Stimulated activated CD8-positive, alpha-beta memory T cell treated with anti-CD3 and anti-CD28 coated beads, Interleukin-4, amount 100 ng/mL, for 48 hours (primary cell): ENCODE data around the gene STEAP1B.
"Not testable (repeated sequence)": the region's sequence is repeated elsewhere in the genome, so short reads cannot be mapped to it uniquely, and the experiment has no call there.

ENCODE experiments used
- DNase-seq: peaks from one replicate; pipeline ENCODE4 v3.0.0-alpha.2; 2020

Gene STEAP1B

GRCh38 chr7:22499888-22500689, at the start of gene STEAP1B:
STEAP1B (minus strand) TSS chr7:22500188; CDS start chr7:22494855, 5,333 bp downstream.
- peak; percentile 93 for DNase-seq

- DNase-seq = no peak
Measured at GRCh38 chr7:22549051-22549450, 49.1 kb upstream of the STEAP1B start.

DNA sequence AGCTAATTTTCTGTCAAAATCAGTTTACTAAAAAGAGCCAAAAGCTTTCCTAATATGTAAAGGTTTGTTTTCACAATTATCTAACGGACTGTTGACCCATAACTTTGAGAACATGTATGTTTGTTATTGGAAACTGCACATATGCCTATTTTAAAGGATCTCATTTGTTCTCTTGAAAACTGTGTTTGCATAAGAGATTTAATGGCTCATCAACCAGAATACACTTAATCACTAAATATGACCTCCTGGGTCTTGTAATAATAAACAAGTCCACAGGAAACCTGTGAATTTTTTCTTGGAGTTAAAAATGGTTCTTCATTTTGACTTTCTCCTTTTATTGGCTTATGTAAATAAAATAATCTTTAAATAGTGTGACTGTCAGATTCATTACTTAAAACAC, 48.3 kb upstream of the STEAP1B start:
- DNase-seq = no peak

GRCh38 chr7:22546769-22547168, 46.8 kb upstream of the STEAP1B start:
- DNase-seq = no peak

DNA sequence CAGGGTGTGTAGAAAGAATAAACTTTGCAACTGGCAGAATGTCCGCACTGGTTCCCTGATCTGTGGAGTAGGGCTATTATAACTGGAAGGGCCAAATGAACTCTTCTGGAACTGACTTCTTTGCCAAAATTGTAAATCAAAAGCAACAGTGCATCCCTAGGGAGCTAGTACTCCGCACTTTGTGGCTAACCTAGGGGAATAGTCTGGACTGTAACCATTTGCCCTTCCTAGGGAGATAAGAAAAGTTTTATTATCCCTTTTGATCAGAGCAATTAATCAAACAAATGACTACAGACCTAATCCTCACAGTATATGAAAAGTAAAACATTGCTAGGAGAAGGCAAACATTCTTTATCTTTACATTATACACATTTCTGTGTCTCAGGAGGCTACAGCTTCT, 45.5 kb upstream of the STEAP1B start:
- no peak for DNase-seq

- DNase-seq = no peak
Measured at GRCh38 chr7:22544245-22544644, 44.3 kb upstream of the STEAP1B start.

- DNase-seq = no peak
Measured at GRCh38 chr7:22543169-22543568, 43.2 kb upstream of the STEAP1B start.

DNA sequence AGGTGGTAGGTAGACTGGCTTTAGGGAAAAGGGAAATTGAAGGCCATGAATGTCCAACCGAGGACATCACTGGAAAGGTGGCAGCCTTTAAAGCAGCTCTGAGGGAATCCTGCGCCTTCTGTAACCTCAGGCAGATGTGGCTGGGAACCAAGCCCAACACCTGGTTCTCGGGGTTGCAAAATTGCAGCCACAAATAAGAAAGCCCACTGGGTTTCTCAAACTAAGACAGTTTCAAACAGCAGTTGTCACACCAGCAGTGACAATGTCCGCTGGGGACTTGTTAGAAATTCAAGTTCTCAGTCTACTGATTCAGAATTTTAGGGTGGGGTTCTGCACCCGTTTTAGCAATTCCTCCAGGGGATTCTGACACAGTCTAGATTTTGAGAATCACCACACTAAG, 42.7 kb upstream of the STEAP1B start:
- no peak for DNase-seq

DNA sequence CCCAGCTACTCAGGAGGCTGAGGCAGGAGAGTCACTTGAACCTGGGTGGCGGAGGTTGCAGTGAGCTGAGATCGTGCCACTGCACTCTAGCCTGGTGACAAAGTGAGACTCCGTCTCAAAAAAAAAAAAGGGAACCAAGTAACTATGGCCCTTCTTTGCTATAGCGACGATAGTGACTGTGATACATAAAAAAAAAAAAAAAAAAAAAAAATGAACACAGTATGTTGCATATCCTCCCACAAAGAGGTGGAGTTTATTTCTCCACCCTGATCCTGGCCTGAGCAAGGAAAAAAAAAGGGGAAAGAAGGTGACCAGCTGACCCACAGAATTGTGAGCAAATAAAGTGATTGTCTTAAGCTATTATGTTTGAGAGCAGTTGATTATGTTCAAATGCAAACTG, 42.3 kb upstream of the STEAP1B start:
- no peak for DNase-seq

- no peak for DNase-seq
Measured at GRCh38 chr7:22541789-22542188, 41.8 kb upstream of the STEAP1B start.

- not testable (repeated sequence) for DNase-seq
Measured at GRCh38 chr7:22528537-22528936, 28.5 kb upstream of the STEAP1B start.

DNA sequence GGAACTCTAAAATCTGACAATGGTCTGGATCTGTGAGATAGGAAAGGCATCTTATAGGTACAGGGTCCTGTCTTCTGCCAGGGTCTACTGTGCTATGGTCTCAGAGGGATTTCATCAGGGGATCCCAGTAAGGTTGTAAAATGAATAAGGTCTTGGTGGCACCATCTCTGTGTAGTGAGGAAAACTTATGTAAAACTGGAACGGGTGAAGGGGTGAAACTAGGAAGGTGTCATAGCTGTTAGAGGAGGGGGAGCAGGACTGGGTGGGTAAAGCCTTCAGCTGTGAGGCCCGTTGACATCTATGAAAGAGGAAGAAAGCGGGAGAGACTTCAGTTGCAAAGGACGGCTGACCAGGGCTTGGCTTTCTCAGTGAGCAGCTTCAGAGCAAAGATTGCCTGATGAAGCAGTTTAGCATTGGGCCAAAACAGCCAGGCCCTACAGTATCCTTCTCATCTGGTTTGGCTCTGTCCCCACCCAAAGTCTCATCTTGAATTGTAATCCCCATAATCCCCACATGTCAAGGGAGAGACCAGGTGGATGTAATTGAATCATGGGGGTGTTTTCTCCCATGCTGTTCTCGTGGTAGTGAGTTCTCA, 24.5 kb upstream of the STEAP1B start:
- DNase-seq = not testable (repeated sequence)

GRCh38 chr7:22523478-22524352, 23.7 kb upstream of the STEAP1B start:
- peak; percentile 33 for DNase-seq

DNA sequence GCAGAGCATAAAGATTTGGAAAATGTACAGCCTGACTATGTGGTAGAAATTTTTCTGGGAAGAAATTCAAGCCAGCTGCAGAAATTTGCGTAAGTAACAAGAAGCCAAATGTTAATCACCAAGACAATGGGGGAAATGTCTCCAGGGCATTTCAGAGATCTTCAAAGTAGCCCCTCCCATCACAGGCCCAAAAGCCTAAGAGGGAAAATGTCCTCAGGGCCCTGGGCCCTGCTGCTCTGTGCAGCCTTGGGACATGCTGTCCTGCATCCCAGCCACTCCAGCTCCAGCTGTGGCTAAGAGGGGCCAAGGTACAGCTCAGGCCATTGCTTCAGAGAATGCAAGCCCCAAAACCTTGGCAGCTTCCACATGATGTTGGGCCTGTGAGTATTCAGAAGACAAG, 19.6 kb upstream of the STEAP1B start:
- not testable (repeated sequence) for DNase-seq

DNA sequence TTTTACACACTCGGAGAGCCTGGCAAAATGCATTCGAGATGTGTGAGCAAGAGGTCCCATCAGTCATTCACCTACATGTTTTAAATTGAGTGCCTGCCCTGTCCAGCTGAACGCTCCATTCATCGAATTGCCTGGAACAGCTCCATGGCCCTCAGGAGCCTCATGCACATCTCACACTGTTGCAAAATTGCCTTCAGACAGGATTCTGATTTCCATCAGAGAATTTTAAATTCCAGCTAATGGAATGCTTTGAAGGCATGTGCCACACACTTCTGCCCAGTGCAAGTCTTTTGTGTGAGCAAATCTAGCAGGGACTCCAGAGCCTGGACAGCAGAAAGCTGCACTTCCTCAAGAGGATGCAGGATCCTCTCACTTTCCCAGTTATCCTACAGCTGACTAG, 17.0 kb upstream of the STEAP1B start:
- not testable (repeated sequence) for DNase-seq

DNA sequence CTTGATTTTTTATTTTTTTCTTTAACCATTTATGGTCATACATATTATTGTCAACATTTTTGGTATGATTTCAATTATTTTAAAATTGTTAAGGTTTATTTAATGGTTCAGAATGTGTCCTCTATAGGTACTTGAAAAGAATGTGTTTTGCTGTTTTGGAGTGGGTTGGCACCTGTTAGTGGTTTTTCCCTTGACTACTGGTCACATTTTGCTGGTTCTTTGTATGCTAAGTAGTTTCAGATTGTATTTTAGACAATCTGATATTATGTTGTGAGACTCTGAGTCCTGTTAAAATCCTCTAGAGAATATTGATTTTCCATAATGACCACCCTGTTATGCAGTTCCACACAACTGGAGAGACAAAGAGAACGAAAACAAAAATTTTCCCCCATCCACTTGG, 15.0 kb upstream of the STEAP1B start:
- not testable (repeated sequence) for DNase-seq

DNA sequence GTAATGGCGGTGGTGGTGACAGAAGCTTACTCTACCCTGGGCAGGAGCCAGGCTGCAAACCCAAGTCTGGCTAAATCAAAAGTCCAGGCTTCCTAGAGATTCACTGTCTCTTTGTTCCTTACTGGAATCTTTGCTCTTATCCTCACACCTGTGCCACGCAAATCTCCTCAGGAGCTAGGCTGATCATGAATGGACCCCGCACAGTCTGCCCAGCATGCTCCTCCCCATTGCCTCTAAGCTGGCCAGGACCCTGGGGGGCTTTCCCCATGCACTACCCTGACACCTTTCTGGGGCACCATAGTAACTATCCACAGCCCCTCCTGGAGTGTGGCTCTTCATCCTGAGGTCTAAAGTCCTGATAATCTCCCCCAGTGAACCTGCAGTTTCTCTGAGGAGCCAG, 7.3 kb upstream of the STEAP1B start:
- not testable (repeated sequence) for DNase-seq

DNA sequence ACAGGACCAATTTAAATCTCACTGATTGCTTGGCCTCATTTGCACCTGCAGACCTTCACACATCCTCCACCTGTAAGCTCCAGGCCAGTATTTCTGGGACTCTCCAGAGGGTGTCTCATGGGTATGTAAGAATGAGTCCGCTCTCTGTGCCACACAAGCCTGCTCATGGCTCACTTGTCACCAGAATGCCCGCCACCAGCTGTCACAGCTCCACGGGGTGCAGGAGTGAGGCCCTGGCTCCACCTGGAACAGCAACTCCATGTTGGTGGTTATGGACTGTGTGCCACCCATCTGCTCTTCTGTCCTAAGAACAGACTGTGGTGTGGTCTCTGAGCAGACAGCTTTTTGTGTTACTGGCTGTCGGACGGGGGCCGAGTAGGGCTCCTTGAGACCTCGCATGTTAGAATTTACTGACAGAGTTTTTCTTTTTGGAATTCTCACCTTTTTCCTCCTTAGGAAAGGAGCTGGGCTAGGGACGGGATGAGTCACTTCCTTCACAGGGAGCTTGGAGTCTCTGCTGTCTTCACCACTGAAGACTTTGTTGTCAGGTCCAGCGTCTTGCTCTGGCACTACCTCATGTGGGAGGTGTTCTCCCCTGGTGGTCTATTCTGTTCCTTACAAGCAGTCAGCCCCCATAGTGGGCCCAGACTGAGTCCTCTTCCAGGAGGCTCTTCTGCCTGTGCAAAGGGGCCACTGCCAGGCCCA, 6.5 kb upstream of the STEAP1B start:
- DNase-seq = not testable (repeated sequence)

GRCh38 chr7:22504519-22504918, 4.5 kb upstream of the STEAP1B start:
- not testable (repeated sequence) for DNase-seq

GRCh38 chr7:22502104-22502503, 2.1 kb upstream of the STEAP1B start:
- not testable (repeated sequence) for DNase-seq

GRCh38 chr7:22501336-22501735, 1.3 kb upstream of the STEAP1B start:
- DNase-seq = not testable (repeated sequence)

GRCh38 chr7:22499044-22499443, 944 bp downstream of the STEAP1B start:
- DNase-seq = no peak

- not testable (repeated sequence) for DNase-seq
Measured at GRCh38 chr7:22496912-22497311, 3.1 kb downstream of the STEAP1B start.
